Kidney epithelial cell (primary cell): ENCODE measurements around the gene ATP2A1. TPM values are rescaled to one million over a fixed set of nuclear protein-coding genes. Genes with fewer than 3 reads are reported as not detected.

ENCODE experiments used
- DNase-seq: peaks from one replicate; pipeline ENCODE4 v3.0.0-alpha.2; 2010; ENCODE audit warnings: low read depth
- H3K27me3 ChIP-seq: 2 replicates; pipeline ENCODE4 v1.6.0; 2011; ENCODE audit warnings: low read length; ENCODE audit not compliant: control insufficient read depth, insufficient read depth
- H3K36me3 ChIP-seq: 2 replicates; pipeline ENCODE4 v1.5.1; 2011; ENCODE audit warnings: low read length; ENCODE audit not compliant: control insufficient read depth, insufficient read depth
- H3K4me3 ChIP-seq: 2 replicates; pipeline ENCODE4 v1.5.1; 2011; ENCODE audit warnings: low read depth, mild to moderate bottlenecking, control low read depth, low read length
- CTCF ChIP-seq: IDR thresholded peaks from 2 replicates; pipeline ENCODE4 v1.5.1; 2011; ENCODE audit warnings: mild to moderate bottlenecking, moderate library complexity, low read length, control low read depth, inconsistent platforms; ENCODE audit not compliant: insufficient read depth, poor library complexity, severe bottlenecking
- total RNA-seq: library from RNA; depleted of rRNA; stranded (reverse); fragments of >200 nt; gene quantifications from 2 replicates; pipeline ENCODE4 v1.2.3, GENCODE V29; 2015

The ATP2A1 gene
- total RNA-seq, 1 donor from 2014 or later = 0.17 TPM

DNA sequence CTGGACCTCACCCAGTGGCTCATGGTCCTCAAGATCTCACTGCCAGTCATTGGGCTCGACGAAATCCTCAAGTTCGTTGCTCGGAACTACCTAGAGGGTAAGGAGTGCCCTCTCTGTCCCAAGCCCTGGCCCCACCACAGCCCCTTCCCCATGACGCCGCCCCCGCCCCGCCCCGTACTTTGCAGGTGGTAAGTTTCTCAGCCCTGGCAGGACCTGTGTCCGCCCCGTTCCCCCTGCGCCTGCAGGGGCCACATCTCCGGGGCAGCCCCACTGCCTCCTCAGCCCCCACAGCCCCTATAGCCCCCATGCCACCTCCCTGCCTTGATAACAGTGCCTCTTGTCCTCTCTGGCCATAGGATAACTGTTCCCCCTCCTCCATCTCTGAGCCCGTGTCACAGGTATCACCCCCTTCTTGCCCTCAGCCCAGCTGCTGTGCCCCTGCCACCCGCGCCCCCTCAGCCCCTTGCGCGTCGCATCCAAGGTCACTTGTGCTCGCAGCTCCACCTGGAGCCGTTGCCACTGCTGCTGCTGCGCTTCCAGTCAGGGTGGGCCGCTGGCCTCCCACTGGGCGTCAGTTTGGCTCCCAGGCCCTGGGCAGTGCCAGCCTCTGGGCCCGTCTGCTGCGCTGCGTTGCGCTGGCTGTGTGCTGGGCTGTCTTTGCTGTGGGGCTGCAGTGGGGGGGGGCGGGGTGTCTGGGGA lies 25.2 kb downstream of the ATP2A1 start:
- DNase-seq = no peak
- Histone ChIP-seq H3K36me3 (no peaks in the 10 kb centered on the region), H3K27me3 (no peaks in the 10 kb centered on the region), H3K4me3 (no peak overlapping the region)
- TF ChIP-seq CTCF = no peak

- Histone ChIP-seq H3K36me3 (no peaks in the 10 kb centered on the region), H3K4me3 (no peak overlapping the region), H3K27me3 (no peaks in the 10 kb centered on the region)
- no peak for DNase-seq
- TF ChIP-seq CTCF = no peak
These were observed 26.1 kb downstream of the ATP2A1 start for GRCh38 chr16:28904363-28904762.

GRCh38 chr16:28904828-28905227 lies 26.5 kb downstream of the ATP2A1 start:
- no peaks in the 10 kb centered on the region for H3K27me3 ChIP-seq
- TF ChIP-seq CTCF = no peak
- no peak for DNase-seq
- no peak overlapping the region for H3K4me3 ChIP-seq
- no peaks in the 10 kb centered on the region for H3K36me3 ChIP-seq

GRCh38 chr16:28905229-28905754 lies 27.0 kb downstream of the ATP2A1 start:
- Histone ChIP-seq H3K27me3 (no peaks in the 10 kb centered on the region), H3K36me3 (no peaks in the 10 kb centered on the region), H3K4me3 (no peak overlapping the region)
- TF ChIP-seq CTCF = no peak
- DNase-seq = no peak

GRCh38 chr16:28905800-28906372 lies 27.6 kb downstream of the ATP2A1 start:
- no peak for TF ChIP-seq CTCF

More at GRCh38 chr16:28905800-28906372, 27.6 kb downstream of the ATP2A1 start:
- no peaks in the 10 kb centered on the region for H3K36me3 ChIP-seq
- H3K27me3 ChIP-seq = no peaks in the 10 kb centered on the region
- no peak overlapping the region for H3K4me3 ChIP-seq
- no peak for DNase-seq
